Esophagus muscularis mucosa (tissue), 4 donors: ENCODE results near the gene ALG1. TPM values are rescaled to one million over a fixed set of nuclear protein-coding genes. Genes with fewer than 3 reads are reported as not detected.
"Not testable (repeated sequence)": the region's sequence is repeated elsewhere in the genome, so short reads cannot be mapped to it uniquely, and the experiment has no call there.

Experiments
- DNase-seq: peaks from one replicate; pipeline ENCODE4 v3.0.0-alpha.2; 2017; ENCODE audit errors: extremely low spot score
- H3K27ac ChIP-seq, 4 donors: fragments of 200-600 bp; sonication (generic); replicated peaks in 1 of 4; 1 replicate in 3 of 4; 2 replicates in 1 of 4; pipeline ENCODE4 v1.5.1; 2016 to 2019; ENCODE audit warnings: mild to moderate bottlenecking in 1 of 4
- H3K27me3 ChIP-seq, 4 donors: fragments of 200-600 bp; sonication (generic); one replicate each; pipeline versions ENCODE4 v1.5.1 to v1.6.0; 2016 to 2019
- H3K36me3 ChIP-seq, 4 donors: fragments of 200-600 bp; sonication (generic); one replicate each; pipeline ENCODE4 v1.5.1; 2016 to 2019
- H3K4me1 ChIP-seq, 4 donors: fragments of 200-600 bp; sonication (generic); one replicate each; pipeline ENCODE4 v1.5.1; 2016 to 2019
- H3K4me3 ChIP-seq, 4 donors: fragments of 200-600 bp; sonication (generic); 1 replicate in 2 of 4; 2 replicates in 2 of 4; pipeline ENCODE4 v1.5.1; 2016 to 2019; ENCODE audit warnings: mild to moderate bottlenecking in 4 of 4, moderate library complexity in 1 of 4
- H3K9me3 ChIP-seq, 4 donors: fragments of 200-600 bp; sonication (generic); 1 replicate in 3 of 4; 2 replicates in 1 of 4; pipeline ENCODE4 v1.5.1; 2016 to 2019
- CTCF ChIP-seq, 3 experiments: fragments of 200-600 bp in 2 of 3; fragments of 450-650 bp in 1 of 3; sonication (generic) in 2 of 3; IDR thresholded peaks; one replicate each; pipeline ENCODE4 v1.5.1; 2017 to 2019; ENCODE audit warnings: antibody characterized with exemption in 3 of 3, mild to moderate bottlenecking in 2 of 3, moderate library complexity in 1 of 3
- EP300 ChIP-seq: sonication (generic); formaldehyde crosslinking; IDR thresholded peaks from one replicate; pipeline ENCODE4 v1.6.1; 2017; ENCODE audit warnings: antibody characterized with exemption
- POLR2A ChIP-seq: fragments of 450-650 bp; IDR thresholded peaks from one replicate; pipeline ENCODE4 v1.6.1; 2017; ENCODE audit warnings: antibody characterized with exemption, moderate library complexity, mild to moderate bottlenecking, low read depth
- POLR2AphosphoS5 ChIP-seq, 2 donors: sonication (generic); formaldehyde crosslinking; IDR thresholded peaks; one replicate each; pipeline ENCODE4 v1.6.1; 2017; ENCODE audit warnings: antibody characterized with exemption in 2 of 2
- WGBS: methylation state at CpG from one replicate; pipeline ENCODE4 v1.1.5; 2018; 5-methylcytosine and 5-hydroxymethylcytosine counted together
- intact Hi-C: fragments of 100-400 bp; cut with DNase I; formaldehyde crosslinking; loops from one replicate; pipeline ENCODE4 v1.15.1; 2023
- total RNA-seq, 4 donors: library from RNA; depleted of rRNA; stranded (reverse); fragments of >200 nt; gene quantifications; one replicate each; pipeline versions ENCODE4 v1.1.0 to v1.2.1, GENCODE V29; 2016

ALG1 gene
- total RNA-seq, 4 donors from 2014 or later = 10.4 to 15.9 (median 12.2) TPM

GRCh38 chr16:5075637-5076036 is 4.0 kb downstream of the ALG1 start:
- TF ChIP-seq POLR2A = no peak
- no peak for TF ChIP-seq EP300
- no peak for TF ChIP-seq CTCF (IDR thresholded peaks at IDR 0.05)
- TF ChIP-seq POLR2AphosphoS5 (IDR thresholded peaks at IDR 0.05) = no peak
- no peak overlapping the region for H3K27ac ChIP-seq
- H3K4me1 ChIP-seq = peaks cover 5 to 23% (median 17%) of the 10 kb centered on the region in 4 donors
- H3K36me3 ChIP-seq = peaks cover 27 to 73% (median 59%) of the 10 kb centered on the region in 4 donors
- intact Hi-C loops = loop anchor here (10.0 kb wide), 1 partner anchor 111 kb away; no protein-coding TSS in a partner anchor
- no peaks in the 10 kb centered on the region for H3K27me3 ChIP-seq
- H3K4me3 ChIP-seq = no peak overlapping the region
- DNase-seq = no peak
- no peaks in the 10 kb centered on the region for H3K9me3 ChIP-seq
- 93% methylated on average over 3 of the region's 5 CpGs for WGBS

GRCh38 chr16:5077304-5077703 is 5.7 kb downstream of the ALG1 start:
- peaks cover 27 to 89% (median 74%) of the 10 kb centered on the region in 4 donors for H3K36me3 ChIP-seq
- H3K9me3 ChIP-seq = no peaks in the 10 kb centered on the region
- DNase-seq = no peak
- H3K27ac ChIP-seq = no peak overlapping the region
- WGBS = 96% methylated on average over 9 of the region's 13 CpGs
- peaks cover 0 to 10% (median 6%) of the 10 kb centered on the region in 4 donors for H3K4me1 ChIP-seq
- intact Hi-C loops = loop anchor here (10.0 kb wide), 1 partner anchor 113 kb away; no protein-coding TSS in a partner anchor
- no peaks in the 10 kb centered on the region for H3K27me3 ChIP-seq
- no peak overlapping the region for H3K4me3 ChIP-seq
- TF ChIP-seq CTCF (IDR thresholded peaks at IDR 0.05) = no peak
- no peak for TF ChIP-seq EP300
- TF ChIP-seq POLR2AphosphoS5 (IDR thresholded peaks at IDR 0.05) = no peak
- TF ChIP-seq POLR2A = no peak

- H3K9me3 ChIP-seq = no peaks in the 10 kb centered on the region
- no peak for TF ChIP-seq POLR2A
- no peak for TF ChIP-seq CTCF (IDR thresholded peaks at IDR 0.05)
- TF ChIP-seq EP300 = no peak
- TF ChIP-seq POLR2AphosphoS5 (IDR thresholded peaks at IDR 0.05) = no peak
- no peak overlapping the region for H3K27ac ChIP-seq
- H3K36me3 ChIP-seq = peaks cover 33 to 100% (median 88%) of the 10 kb centered on the region in 4 donors
- WGBS = 92% methylated on average over 17 of the region's 17 CpGs
- H3K4me1 ChIP-seq = no peaks in the 10 kb centered on the region
- no peak for DNase-seq
- H3K27me3 ChIP-seq = no peaks in the 10 kb centered on the region
- H3K4me3 ChIP-seq = no peak overlapping the region
- intact Hi-C loops = loop anchor here (10.0 kb wide), 1 partner anchor 114 kb away; no protein-coding TSS in a partner anchor
Measured at GRCh38 chr16:5078626-5079025, 7.0 kb downstream of the ALG1 start.

GRCh38 chr16:5080461-5080860 is 8.8 kb downstream of the ALG1 start:
- intact Hi-C loops, H3K27ac ChIP-seq, H3K9me3 ChIP-seq, H3K4me3 ChIP-seq, H3K27me3 ChIP-seq, H3K4me1 ChIP-seq, DNase-seq: not testable (repeated sequence)
- H3K36me3 ChIP-seq = peaks cover 30 to 97% (median 88%) of the 10 kb centered on the region in 4 donors
- 87% methylated on average over 8 of the region's 12 CpGs for WGBS

- H3K27me3 ChIP-seq, H3K9me3 ChIP-seq, DNase-seq, intact Hi-C loops, H3K4me3 ChIP-seq, H3K27ac ChIP-seq, H3K4me1 ChIP-seq: not testable (repeated sequence)
- 50% methylated on average over 2 of the region's 9 CpGs for WGBS
- H3K36me3 ChIP-seq = peaks cover 31 to 97% (median 86%) of the 10 kb centered on the region in 4 donors
Measured at GRCh38 chr16:5080996-5081395, 9.4 kb downstream of the ALG1 start.

GRCh38 chr16:5083646-5084045 is 12.0 kb downstream of the ALG1 start:
- 79% methylated on average over 6 of the region's 9 CpGs for WGBS
- intact Hi-C loops, H3K27me3 ChIP-seq, H3K9me3 ChIP-seq, H3K27ac ChIP-seq, DNase-seq, H3K4me3 ChIP-seq, H3K4me1 ChIP-seq: not testable (repeated sequence)
- H3K36me3 ChIP-seq = peaks cover 14 to 93% (median 68%) of the 10 kb centered on the region in 4 donors

- intact Hi-C loops, DNase-seq, H3K4me3 ChIP-seq, H3K27ac ChIP-seq, H3K9me3 ChIP-seq, H3K27me3 ChIP-seq, H3K4me1 ChIP-seq: not testable (repeated sequence)
- 77% methylated on average over 6 of the region's 11 CpGs for WGBS
- H3K36me3 ChIP-seq = peaks cover 17 to 93% (median 64%) of the 10 kb centered on the region in 4 donors
Measured at GRCh38 chr16:5084099-5084731, 12.6 kb downstream of the ALG1 start.
